Sigmoid colon (tissue), 4 donors: ENCODE results near the gene SGPP1.

ENCODE experiments used
- POLR2AphosphoS5 ChIP-seq, 4 donors: sonication (generic); formaldehyde crosslinking; IDR thresholded peaks; one replicate each; pipeline ENCODE4 v1.6.1; 2017; ENCODE audit warnings: antibody characterized with exemption in 4 of 4
- TF ChIP-seq, protein P1 (sequence below), 4 experiments: fragments of 450-650 bp in 3 of 4; fragments of 200-600 bp in 1 of 4; IDR thresholded peaks; one replicate each; pipeline ENCODE4 v1.5.1; 2016 to 2019; ENCODE audit warnings: antibody characterized with exemption in 4 of 4, mild to moderate bottlenecking in 3 of 4, moderate library complexity in 2 of 4

- TF ChIP-seq, protein P1, sequence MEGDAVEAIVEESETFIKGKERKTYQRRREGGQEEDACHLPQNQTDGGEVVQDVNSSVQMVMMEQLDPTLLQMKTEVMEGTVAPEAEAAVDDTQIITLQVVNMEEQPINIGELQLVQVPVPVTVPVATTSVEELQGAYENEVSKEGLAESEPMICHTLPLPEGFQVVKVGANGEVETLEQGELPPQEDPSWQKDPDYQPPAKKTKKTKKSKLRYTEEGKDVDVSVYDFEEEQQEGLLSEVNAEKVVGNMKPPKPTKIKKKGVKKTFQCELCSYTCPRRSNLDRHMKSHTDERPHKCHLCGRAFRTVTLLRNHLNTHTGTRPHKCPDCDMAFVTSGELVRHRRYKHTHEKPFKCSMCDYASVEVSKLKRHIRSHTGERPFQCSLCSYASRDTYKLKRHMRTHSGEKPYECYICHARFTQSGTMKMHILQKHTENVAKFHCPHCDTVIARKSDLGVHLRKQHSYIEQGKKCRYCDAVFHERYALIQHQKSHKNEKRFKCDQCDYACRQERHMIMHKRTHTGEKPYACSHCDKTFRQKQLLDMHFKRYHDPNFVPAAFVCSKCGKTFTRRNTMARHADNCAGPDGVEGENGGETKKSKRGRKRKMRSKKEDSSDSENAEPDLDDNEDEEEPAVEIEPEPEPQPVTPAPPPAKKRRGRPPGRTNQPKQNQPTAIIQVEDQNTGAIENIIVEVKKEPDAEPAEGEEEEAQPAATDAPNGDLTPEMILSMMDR (IDR thresholded peaks at IDR 0.05): no peak
- TF ChIP-seq POLR2AphosphoS5 (IDR thresholded peaks at IDR 0.05): no peak
These were observed 1.4 kb downstream of the SGPP1 start for GRCh38 chr14:63726499-63726898.
